Heart left ventricle (tissue), 16 donors: Measurements from ENCODE around the gene CD34. TPM values are rescaled to one million over a fixed set of nuclear protein-coding genes. Genes with fewer than 3 reads are reported as not detected.

Source experiments
- ATAC-seq, 4 donors: fragments of 200-7000 bp; cut with Tn5 transposase; one replicate each; pipeline ENCODE4 v1.9.1; 2020 to 2022; ENCODE audit warnings: moderate library complexity in 4 of 4, mild to moderate bottlenecking in 3 of 4, moderate number of reproducible peaks in 1 of 4
- DNase-seq, 5 donors: peaks; one replicate each; pipeline ENCODE4 v3.0.0-alpha.2; 2020
- H3K27ac ChIP-seq, 12 donors: fragments of 200-600 bp; sonication (generic) in 4 of 12; one replicate each; pipeline versions ENCODE4 v1.5.0 to v1.8.0; 2016 to 2022; ENCODE audit warnings: mild to moderate bottlenecking in 2 of 12
- H3K27me3 ChIP-seq, 9 donors: fragments of 200-600 bp; sonication (generic) in 2 of 9; one replicate each; pipeline versions ENCODE4 v1.5.1 to v1.8.0; 2016 to 2022; ENCODE audit warnings: mild to moderate bottlenecking in 3 of 9
- H3K36me3 ChIP-seq, 9 donors: fragments of 200-600 bp; sonication (generic) in 2 of 9; one replicate each; pipeline versions ENCODE4 v1.5.0 to v1.8.0; 2018 to 2022; ENCODE audit warnings: mild to moderate bottlenecking in 2 of 9
- H3K4me1 ChIP-seq, 12 donors: fragments of 200-600 bp; sonication (generic) in 4 of 12; one replicate each; pipeline versions ENCODE4 v1.5.0 to v1.8.0; 2016 to 2022; ENCODE audit warnings: mild to moderate bottlenecking in 3 of 12
- H3K4me3 ChIP-seq, 12 donors: fragments of 200-600 bp; sonication (generic) in 4 of 12; one replicate each; pipeline versions ENCODE4 v1.5.0 to v1.8.0; 2017 to 2022; ENCODE audit warnings: mild to moderate bottlenecking in 9 of 12, moderate library complexity in 4 of 12
- H3K9me3 ChIP-seq, 12 donors: fragments of 200-600 bp; sonication (generic) in 4 of 12; one replicate each; pipeline versions ENCODE4 v1.5.0 to v1.8.0; 2016 to 2022; ENCODE audit warnings: mild to moderate bottlenecking in 1 of 12
- POLR2A ChIP-seq, 2 donors: fragments of 450-650 bp; IDR thresholded peaks; one replicate each; pipeline ENCODE4 v1.6.1; 2017; ENCODE audit warnings: antibody characterized with exemption in 2 of 2, mild to moderate bottlenecking in 2 of 2, moderate library complexity in 2 of 2
- WGBS, 4 donors: extraction: QIAGEN DNeasy Blood & Tissue Kit in 2 of 4; methylation state at CpG; one replicate each; pipeline versions ENCODE4 v1.1.5 to v1.1.7; 2013 to 2018; 5-methylcytosine and 5-hydroxymethylcytosine counted together
- intact Hi-C, 10 donors: fragments of 100-400 bp; cut with DNase I; formaldehyde crosslinking; loops; one replicate each; pipeline versions ENCODE4 v1.11.1 to v1.14.2; 2022
- polyA plus RNA-seq, 2 donors: library from polyadenylated mRNA; stranded (reverse); fragments of 200-250 nt; gene quantifications; one replicate each; pipeline ENCODE4 v1.2.3, GENCODE V29; 2013
- total RNA-seq, 9 donors: library from RNA; depleted of rRNA in 2 of 9; stranded (reverse); fragments of >200 nt in 2 of 9; fragmentation: NEBNext Ultra II Directional in 3 of 9; extraction: Animal tissue kit (Norgen Biotek cat#: 25700) in 3 of 9; gene quantifications; one replicate each; pipeline versions ENCODE4 v1.1.0 to v1.2.4, GENCODE V29; 2016 to 2023
- TF ChIP-seq, protein P1 (sequence below), 12 donors: fragments of 200-600 bp; sonication (generic) in 4 of 12; IDR thresholded peaks; one replicate each; pipeline versions ENCODE4 v1.5.0 to v1.8.0; 2018 to 2022; ENCODE audit warnings: antibody characterized with exemption in 12 of 12, mild to moderate bottlenecking in 5 of 12
- donor health status: ischemic (EF 13 %, LVEDD 7.1; RV severe dilation, severe dysfunction).
- donor health status: healthy with polysubstance abuse.
- donor health status: DM: no; HTN: yes; CAD: no.
- donor health status: DM: no; HTN: no; CAD: no.
- donor health status: ischemic (EF 25% LVEDD 6.9; RV normal size, moderate dysfunction).
- donor health status: ischemic (EF 25% LVEDD 5.7; RV mildly dilated, moderate dysfunction).
- donor health status: healthy.
- donor health status: DM: yes; HTN: yes; CAD: no.
- donor health status: ischemic (EF 35%, LVEDD 5.7; RV mildly dilated, moderate dysfunction).
- donor health status: nonischemic (EF 11% LVEDD 7.7; RV severe dilation, severe dysfunction).
- donor health status: DM: yes; HTN: yes; CAD: no.
- donor health status: PGD.
- donor health status: ischemic (EF 29% LVEDD 5.4; RV normal size, mild dysfunction).
- donor health status: nonischemic (EF 23%, LVEDD 6.1; RV moderate dilation, normal function).

CD34 gene
- total and polyA plus RNA-seq, 11 donors = 37.4 to 103 (median 63.0) TPM

DNA sequence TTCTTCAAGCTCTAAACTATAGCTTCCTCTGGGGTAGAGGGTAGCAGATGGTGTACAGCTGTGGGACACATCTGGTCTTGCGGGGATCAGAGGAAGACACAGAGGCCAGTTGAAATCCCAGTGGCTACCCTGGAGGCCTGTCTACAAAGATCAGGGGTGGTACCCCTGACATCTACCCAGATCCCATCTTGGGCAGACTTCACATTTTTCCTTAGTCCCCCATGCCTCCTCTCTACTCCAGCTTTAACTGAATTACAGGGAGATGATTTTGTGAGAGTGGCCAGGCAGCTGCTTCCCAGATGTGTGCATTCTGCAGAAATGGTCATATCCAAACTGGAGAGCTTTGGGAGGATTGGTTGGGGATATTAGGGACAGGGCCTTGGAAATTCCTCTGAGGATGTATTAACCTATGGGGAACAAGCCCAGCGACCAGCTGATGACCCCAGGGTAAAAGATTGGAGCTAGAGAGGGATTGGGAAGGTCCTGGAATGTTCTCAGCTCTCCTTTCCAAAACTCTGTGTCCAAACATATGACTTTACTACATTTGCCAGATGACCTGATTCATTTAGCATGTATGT lies 9.6 kb upstream of the CD34 start:
- 53 to 86% (median 72%) methylated on average over 2 of the region's 2 CpGs for WGBS, 4 donors
- intact Hi-C loops = loop anchor here in 2 of 10 donors (5.0 kb wide), 1 partner anchor 37 kb away; no protein-coding TSS in a partner anchor
- peak in 1 of 4 donors; percentile 21 for ATAC-seq
- Histone ChIP-seq H3K4me3 (no peak overlapping the region), H3K9me3 (no peaks in the 10 kb centered on the region), H3K4me1 (peaks cover 30 to 89% (median 81%) of the 10 kb centered on the region in 12 donors), H3K27me3 (no peaks in the 10 kb centered on the region), H3K27ac (peak overlapping the region; percentile 3 to 88 (median 48)), H3K36me3 (no peaks in the 10 kb centered on the region)
- DNase-seq = peak in 1 of 5 donors; percentile 29
- TF ChIP-seq POLR2A (IDR thresholded peaks at IDR 0.05) = no peak
- TF ChIP-seq, protein P1, sequence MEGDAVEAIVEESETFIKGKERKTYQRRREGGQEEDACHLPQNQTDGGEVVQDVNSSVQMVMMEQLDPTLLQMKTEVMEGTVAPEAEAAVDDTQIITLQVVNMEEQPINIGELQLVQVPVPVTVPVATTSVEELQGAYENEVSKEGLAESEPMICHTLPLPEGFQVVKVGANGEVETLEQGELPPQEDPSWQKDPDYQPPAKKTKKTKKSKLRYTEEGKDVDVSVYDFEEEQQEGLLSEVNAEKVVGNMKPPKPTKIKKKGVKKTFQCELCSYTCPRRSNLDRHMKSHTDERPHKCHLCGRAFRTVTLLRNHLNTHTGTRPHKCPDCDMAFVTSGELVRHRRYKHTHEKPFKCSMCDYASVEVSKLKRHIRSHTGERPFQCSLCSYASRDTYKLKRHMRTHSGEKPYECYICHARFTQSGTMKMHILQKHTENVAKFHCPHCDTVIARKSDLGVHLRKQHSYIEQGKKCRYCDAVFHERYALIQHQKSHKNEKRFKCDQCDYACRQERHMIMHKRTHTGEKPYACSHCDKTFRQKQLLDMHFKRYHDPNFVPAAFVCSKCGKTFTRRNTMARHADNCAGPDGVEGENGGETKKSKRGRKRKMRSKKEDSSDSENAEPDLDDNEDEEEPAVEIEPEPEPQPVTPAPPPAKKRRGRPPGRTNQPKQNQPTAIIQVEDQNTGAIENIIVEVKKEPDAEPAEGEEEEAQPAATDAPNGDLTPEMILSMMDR (IDR thresholded peaks at IDR 0.05) = no peak

DNA sequence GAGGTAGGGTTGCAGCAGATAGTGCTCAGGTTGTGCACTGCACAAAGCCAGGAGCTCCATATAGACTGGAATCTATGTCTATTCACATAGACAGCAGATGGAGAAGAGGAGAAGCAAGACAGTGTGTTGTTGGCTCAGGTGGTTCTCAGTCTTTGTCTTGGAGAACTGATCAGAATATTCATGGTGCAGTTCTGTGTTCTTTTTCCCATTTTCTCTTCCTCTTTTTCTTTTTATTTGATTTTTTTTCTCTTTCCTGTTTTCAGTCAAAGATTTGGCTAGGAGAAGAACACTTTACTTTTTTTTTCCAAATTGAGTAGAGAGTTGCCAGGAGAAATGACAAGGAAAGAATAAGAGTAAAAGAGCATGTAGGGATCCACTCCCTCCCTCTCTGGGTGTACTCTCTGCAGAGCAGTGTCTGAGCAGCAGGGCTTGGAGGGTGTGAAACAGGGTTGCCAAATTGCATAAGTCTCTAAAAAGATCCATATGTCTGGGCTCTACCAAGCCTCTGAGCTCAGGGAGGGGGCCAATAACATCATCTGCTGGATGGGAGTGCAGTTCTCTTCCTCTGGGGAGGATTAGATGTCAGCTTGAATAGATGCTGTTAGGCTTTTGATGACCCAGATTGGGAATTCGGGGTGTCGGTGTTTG lies 8.7 kb upstream of the CD34 start:
- WGBS, 4 donors = 33 to 53% (median 44%) methylated on average over 2 of the region's 2 CpGs
- TF ChIP-seq, protein P1 (IDR thresholded peaks at IDR 0.05) = no peak
- no peak for TF ChIP-seq POLR2A (IDR thresholded peaks at IDR 0.05)
- Histone ChIP-seq H3K36me3 (no peaks in the 10 kb centered on the region), H3K27me3 (no peaks in the 10 kb centered on the region), H3K27ac (peak overlapping the region; percentile 29 to 88 (median 64)), H3K9me3 (no peaks in the 10 kb centered on the region), H3K4me1 (peaks cover 30 to 80% (median 72%) of the 10 kb centered on the region in 12 donors), H3K4me3 (no peak overlapping the region)
- peak; percentile 52 to 74 (median 62) for ATAC-seq
- intact Hi-C loops = loop anchor here in 2 of 10 donors (5.0 kb wide), 1 partner anchor 38 kb away; no protein-coding TSS in a partner anchor
- peak in 3 of 5 donors; percentile 41 to 63 (median 43) for DNase-seq

DNA sequence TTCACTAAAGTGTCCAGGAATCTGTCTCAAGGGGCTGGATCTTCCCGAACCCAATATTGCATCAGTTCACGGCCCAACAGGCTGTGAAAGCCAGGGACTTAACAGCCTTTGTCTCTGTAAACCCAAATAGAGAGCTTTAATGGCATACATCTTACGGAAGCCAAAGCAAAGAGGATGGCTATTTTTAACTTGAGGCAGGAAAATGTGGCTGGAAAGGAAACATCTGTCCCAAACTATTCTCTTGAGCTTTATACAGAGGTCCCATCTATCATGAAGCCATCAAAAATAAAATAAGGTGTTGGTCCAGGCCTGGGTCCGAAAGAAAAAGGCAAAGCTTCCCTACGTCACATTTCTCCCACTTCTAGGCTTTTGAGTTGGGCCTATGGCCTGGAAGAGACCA lies 7.7 kb upstream of the CD34 start:
- no peaks in the 10 kb centered on the region for H3K9me3 ChIP-seq
- DNase-seq = no peak
- no peaks in the 10 kb centered on the region for H3K27me3 ChIP-seq
- TF ChIP-seq, protein P1 (IDR thresholded peaks at IDR 0.05) = no peak
- TF ChIP-seq POLR2A (IDR thresholded peaks at IDR 0.05) = no peak
- no peak overlapping the region for H3K4me3 ChIP-seq
- peaks cover 22 to 72% (median 62%) of the 10 kb centered on the region in 12 donors for H3K4me1 ChIP-seq
- peak overlapping the region; percentile 29 to 88 (median 64) for H3K27ac ChIP-seq
- no peaks in the 10 kb centered on the region for H3K36me3 ChIP-seq
- WGBS, 4 donors = 43 to 51% (median 48%) methylated on average over 5 of the region's 5 CpGs
- peak in 1 of 4 donors; percentile 25 for ATAC-seq
- intact Hi-C loops = no loop called here

DNA sequence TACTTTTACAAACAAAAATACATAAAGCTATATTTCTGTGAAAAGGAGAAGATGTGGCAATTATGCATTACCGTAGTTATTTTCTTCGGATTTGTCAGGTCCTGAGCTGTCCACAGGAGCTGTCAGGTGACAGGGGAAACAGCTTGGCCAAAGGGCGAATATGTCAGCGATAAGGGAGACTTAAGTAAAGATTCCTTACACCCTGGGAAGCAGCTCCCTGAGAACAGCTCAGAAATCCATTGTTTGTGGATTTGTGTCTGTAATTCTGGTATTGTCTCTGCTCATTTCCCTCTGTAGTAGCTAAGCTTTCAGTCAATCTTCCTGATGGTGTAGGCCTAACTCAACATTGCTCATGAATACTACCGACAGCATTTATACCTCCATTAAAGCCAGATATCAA lies 7.1 kb upstream of the CD34 start:
- TF ChIP-seq, protein P1 (IDR thresholded peaks at IDR 0.05) = no peak
- no peak for TF ChIP-seq POLR2A (IDR thresholded peaks at IDR 0.05)
- Histone ChIP-seq H3K36me3 (no peaks in the 10 kb centered on the region), H3K4me1 (peaks cover 17 to 71% (median 56%) of the 10 kb centered on the region in 12 donors), H3K27me3 (no peaks in the 10 kb centered on the region), H3K4me3 (no peak overlapping the region), H3K9me3 (no peaks in the 10 kb centered on the region), H3K27ac (peak overlapping the region in 11 of 12 donors; percentile 29 to 88 (median 67))
- ATAC-seq (no peak), DNase-seq (no peak)
- WGBS, 4 donors = 66 to 73% (median 67%) methylated on average over 5 of the region's 5 CpGs
- intact Hi-C loops = no loop called here
